HG03025 (cell line): Measurements from ENCODE around the gene HOXA7.

Source experiments
- ATAC-seq: cut with Tn5 transposase; IDR thresholded peaks from one replicate; pipeline ENCODE4 v1.9.1; 2021; ENCODE audit warnings: mild to moderate bottlenecking, moderate library complexity; ENCODE audit not compliant: unreplicated experiment, low FRiP score

HOXA7 gene

GRCh38 chr7:27111042-27111750 is 45.3 kb downstream of the HOXA7 start:
- ATAC-seq, result no peak

DNA sequence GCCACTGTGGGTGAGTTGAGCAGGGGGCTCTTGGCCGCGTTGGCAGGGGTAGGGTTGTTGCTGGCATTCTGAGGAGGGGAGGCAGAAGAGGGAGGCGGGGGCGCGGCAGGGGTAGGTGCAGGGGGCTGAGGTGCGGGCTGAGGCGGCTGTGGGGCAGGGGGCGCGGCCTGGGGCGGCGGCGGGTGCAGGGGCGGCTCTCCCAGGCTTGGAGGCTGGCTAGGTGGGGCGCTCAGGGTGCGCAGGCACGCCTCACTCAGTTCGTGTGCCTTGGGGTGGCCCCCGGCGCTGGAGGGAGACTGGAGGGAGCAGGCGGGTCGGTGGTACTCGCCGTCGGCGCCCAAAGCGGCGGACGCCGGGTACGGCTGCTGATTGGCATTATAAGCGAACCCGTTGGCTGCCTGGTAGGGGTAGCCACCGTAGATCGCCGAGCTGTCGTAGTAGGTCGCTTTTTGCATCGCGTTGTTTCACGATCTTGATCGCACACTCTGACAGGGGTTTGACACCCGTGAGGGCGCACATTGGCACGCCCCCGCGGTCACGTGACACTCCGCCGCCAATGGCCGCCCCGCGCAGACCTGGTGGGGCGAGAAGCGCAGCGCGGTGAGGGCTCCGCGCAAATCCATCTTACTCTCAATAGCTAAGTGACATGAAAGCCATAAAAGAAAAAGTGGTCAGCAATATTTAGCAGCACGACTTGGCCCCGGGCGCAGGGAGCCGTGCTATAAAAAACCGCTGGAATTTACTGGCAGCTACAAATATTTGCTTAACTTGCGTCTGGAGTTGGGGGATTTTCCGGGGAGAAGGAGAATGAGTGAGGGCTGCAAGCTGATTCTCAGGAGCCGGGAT is 46.1 kb downstream of the HOXA7 start:
- no peak for ATAC-seq

- no peak for ATAC-seq
These were observed 46.8 kb downstream of the HOXA7 start for GRCh38 chr7:27109466-27110185.

GRCh38 chr7:27108390-27109127 is 47.9 kb downstream of the HOXA7 start:
- ATAC-seq, result no peak

DNA sequence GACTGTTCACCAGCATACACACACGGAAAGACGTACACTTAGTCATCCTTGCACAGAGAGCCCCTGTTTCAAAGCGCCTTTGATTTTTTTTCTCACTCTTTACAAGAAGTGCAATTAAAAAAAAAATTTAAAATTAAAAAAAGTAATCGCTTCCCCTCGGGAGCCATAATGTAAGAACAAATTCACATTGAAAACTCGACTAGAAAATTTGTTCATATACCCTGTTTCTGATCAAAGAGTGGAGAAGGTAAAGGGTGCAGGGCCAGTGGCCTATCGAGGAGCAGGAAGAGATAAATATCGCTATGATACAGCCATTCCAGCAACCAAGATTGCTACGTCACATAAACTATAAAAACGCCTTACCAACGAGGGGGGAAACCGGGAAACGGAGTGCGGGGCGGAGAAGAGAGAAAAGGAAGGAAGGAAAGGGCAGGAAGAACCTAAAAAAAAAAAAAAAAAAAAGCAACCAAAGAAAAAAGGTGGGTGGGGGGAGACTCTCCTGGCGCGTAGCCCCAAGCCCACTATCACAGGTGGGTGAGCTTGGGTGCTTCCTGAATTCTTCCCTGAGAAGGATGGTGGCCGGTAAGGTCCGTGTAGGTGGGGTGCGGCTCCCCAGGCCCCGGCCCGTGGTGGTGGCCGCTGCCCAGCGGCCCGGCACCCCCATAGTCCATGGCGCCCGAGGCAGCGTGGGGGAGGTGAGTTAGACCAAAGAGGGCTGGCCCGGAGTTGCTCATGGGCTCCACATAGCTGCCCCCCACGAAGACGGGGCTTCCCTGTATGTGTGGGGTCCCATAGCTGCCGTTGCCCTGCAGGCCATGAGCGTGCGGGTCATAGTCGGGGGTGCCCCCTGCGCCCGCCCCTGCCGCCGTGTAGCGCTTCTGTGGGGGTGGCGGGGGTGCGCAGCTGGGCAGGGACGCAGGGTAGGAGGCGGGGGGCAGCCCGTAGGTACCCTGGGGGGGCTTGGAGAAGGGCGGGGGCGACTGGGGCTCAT is 48.8 kb downstream of the HOXA7 start:
- no peak for ATAC-seq

DNA sequence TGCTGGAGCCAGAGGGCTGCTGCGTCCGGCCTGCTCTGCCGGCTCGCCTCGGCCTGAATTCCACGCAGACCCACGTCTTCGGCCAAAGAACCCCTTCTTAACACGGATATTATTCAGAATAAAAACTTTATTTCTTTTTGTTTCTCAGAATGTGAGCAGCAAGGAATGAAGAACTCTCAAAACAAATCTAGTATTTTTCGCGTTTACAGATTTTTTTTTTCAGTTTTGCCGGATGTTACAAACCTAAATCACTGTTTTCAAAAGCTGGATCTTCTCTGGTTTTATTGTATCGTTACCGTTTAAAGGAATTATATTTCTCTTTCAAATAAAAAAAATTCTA is 49.6 kb downstream of the HOXA7 start:
- ATAC-seq, result no peak

DNA sequence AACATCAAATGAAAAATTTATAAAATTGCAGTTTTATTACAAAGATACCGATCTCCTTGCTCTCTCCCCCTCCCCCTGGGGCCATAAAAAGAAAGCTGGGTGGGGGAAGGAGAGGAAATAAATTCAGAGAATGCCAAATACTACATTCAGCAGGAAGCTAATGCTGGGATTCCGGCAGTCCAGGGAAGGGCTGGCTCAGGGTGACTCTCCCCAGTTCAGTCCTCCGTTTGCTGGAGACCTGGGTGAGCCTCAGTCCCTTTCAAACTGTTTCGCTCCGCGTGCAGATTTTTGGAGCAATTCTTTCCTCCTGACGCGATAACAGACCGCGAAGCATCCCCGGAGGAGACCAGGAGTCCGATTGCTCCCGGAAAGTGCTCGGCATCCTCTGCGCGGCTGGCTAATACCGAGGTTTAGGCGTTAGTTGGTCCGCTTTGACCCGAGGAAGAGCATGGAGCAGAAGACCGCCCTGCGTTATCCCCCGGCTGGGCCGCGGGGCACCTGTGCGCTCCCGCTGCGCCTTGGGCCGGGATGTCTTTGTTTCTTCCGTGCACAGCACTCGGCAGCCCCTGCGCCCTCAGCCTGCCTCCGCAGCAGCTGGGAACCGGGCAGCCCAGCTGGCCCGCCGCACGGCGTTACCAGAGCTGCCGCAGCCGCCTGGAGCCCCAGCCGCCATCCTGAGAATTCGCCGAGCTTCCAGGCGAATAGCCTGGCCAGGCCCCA is 50.1 kb downstream of the HOXA7 start:
- no peak for ATAC-seq

- ATAC-seq, result no peak
These were observed 51.0 kb downstream of the HOXA7 start for GRCh38 chr7:27105301-27106031.

DNA sequence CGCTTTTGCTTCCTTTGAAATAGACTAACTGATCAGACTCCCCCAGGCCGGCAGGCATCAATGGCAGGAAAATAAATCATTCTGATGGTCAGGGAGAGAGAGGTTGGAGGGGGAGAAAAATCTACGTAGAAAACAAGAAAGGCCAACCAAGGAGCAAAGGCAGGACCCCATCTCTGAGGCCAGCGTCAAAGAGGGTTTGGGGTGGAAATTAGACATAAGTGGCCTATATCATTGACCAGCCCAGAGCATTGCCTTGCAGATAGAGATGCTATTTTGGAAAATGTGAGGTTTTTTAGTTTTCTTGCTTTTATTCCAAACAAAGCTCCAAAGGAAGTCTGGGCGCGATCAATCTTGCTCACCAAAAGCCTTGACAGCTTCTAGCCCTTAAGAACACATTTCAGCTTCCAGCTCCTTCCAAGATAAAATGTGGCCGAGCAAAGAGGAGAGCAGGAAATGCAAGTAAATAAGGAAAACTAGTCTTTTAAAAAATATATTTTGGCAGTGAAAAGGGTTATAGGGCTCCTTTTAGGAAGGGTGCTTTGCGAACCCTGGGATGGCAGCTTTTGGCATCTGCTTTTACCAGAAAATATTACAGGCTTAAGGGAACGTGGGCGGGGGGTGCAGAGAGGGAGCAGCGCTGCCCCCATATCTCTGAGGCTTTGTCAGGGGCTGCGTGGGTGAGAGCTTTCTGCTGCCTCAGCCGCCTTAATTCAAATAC is 52.0 kb downstream of the HOXA7 start:
- no peak for ATAC-seq
